ENCODE measurements around the gene FTCD. TPM values are rescaled to one million over a fixed set of nuclear protein-coding genes. Genes with fewer than 3 reads are reported as not detected.

Gene FTCD
- total RNA-seq, 1 experiment from 2014 or later: 0.21 TPM

- CTCF ChIA-PET: interaction anchor here (0.6 kb wide), 1 partner anchor 168 kb away, joined by 4 read pairs; no protein-coding TSS in a partner anchor
- no peaks in the 10 kb centered on the region for H3K9me3 ChIP-seq (ENCODE audit: control insufficient read depth, insufficient read depth, low read depth, low read length)
- POLR2A ChIA-PET: interaction anchor here (0.6 kb wide), 1 partner anchor 72 kb away, joined by 23 read pairs; no protein-coding TSS in a partner anchor
- ATAC-seq (no peak), DNase-seq (ENCODE audit: low read depth, low spot score) (no peak)
- TF ChIP-seq CTCF (IDR thresholded peaks at IDR 0.05) (no peak), SIN3A (IDR thresholded peaks at IDR 0.05; ENCODE audit: borderline replicate concordance, insufficient read depth, low read depth, low read length) (no peak), TCF7L2 (IDR thresholded peaks at IDR 0.05; ENCODE audit: low read depth, low read length) (no peak), POLR2AphosphoS5 (IDR thresholded peaks at IDR 0.05; ENCODE audit: low read depth, low read length) (no peak)
- TF ChIP-seq, protein P1, sequence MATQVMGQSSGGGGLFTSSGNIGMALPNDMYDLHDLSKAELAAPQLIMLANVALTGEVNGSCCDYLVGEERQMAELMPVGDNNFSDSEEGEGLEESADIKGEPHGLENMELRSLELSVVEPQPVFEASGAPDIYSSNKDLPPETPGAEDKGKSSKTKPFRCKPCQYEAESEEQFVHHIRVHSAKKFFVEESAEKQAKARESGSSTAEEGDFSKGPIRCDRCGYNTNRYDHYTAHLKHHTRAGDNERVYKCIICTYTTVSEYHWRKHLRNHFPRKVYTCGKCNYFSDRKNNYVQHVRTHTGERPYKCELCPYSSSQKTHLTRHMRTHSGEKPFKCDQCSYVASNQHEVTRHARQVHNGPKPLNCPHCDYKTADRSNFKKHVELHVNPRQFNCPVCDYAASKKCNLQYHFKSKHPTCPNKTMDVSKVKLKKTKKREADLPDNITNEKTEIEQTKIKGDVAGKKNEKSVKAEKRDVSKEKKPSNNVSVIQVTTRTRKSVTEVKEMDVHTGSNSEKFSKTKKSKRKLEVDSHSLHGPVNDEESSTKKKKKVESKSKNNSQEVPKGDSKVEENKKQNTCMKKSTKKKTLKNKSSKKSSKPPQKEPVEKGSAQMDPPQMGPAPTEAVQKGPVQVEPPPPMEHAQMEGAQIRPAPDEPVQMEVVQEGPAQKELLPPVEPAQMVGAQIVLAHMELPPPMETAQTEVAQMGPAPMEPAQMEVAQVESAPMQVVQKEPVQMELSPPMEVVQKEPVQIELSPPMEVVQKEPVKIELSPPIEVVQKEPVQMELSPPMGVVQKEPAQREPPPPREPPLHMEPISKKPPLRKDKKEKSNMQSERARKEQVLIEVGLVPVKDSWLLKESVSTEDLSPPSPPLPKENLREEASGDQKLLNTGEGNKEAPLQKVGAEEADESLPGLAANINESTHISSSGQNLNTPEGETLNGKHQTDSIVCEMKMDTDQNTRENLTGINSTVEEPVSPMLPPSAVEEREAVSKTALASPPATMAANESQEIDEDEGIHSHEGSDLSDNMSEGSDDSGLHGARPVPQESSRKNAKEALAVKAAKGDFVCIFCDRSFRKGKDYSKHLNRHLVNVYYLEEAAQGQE (IDR thresholded peaks at IDR 0.05; ENCODE audit: insufficient read depth in 1 of 2, low read depth in 2 of 2, low read length in 1 of 2): no peak
- H3K27me3 ChIP-seq (ENCODE audit: control insufficient read depth, insufficient read depth, low read length): no peaks in the 10 kb centered on the region
- intact Hi-C loops (cut with micrococcal nuclease; ENCODE audit: unreplicated experiment): no loop called here
- no peaks in the 10 kb centered on the region for H3K36me3 ChIP-seq (ENCODE audit: control insufficient read depth, insufficient read depth, low read length)
- no peak overlapping the region for H3K27ac ChIP-seq (ENCODE audit: low read length)
- H3K4me1 ChIP-seq (ENCODE audit: control insufficient read depth, insufficient read depth, low read length): no peaks in the 10 kb centered on the region
- in situ Hi-C loops (cut with HindIII; ENCODE audit: low pct_unique_long_range_greater_than_20kb, low sequenced_read_pairs): no loop called here
- no TSS peak for BruUV-seq (replicated peaks)
- no peak overlapping the region for H3K4me3 ChIP-seq (ENCODE audit: low read depth in 2 of 2, low read length in 2 of 2)
Observed at GRCh38 chr21:46138383-46138970, 16.9 kb downstream of the FTCD start.

DNA sequence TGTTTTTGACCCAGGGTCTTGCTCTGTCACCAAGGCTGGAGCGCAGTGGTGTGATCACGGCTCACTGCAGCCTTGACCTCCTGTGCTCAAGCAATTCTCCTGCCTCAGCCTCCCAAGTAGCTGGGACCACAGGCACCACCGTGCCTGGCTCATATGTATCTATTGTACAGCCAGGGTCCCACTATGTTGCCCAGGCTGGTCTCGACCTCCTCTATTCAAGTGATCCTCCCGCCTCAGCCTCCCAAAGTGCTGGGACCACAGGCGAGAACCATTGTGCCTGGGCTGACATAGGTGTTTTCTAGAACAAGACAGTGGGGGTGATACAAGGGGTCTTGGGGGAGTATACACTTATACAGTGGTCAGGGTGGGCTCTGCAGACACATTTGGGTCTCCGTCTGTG lies 17.5 kb downstream of the FTCD start:
- H3K36me3 ChIP-seq (ENCODE audit: control insufficient read depth, insufficient read depth, low read length): no peaks in the 10 kb centered on the region
- H3K27me3 ChIP-seq (ENCODE audit: control insufficient read depth, insufficient read depth, low read length): no peaks in the 10 kb centered on the region
- DNase-seq (ENCODE audit: low read depth, low spot score): no peak
- intact Hi-C loops (cut with micrococcal nuclease; ENCODE audit: unreplicated experiment): no loop called here
- H3K9me3 ChIP-seq (ENCODE audit: control insufficient read depth, insufficient read depth, low read depth, low read length): no peaks in the 10 kb centered on the region
- CTCF ChIA-PET: no interaction called here
- in situ Hi-C loops (cut with HindIII; ENCODE audit: low pct_unique_long_range_greater_than_20kb, low sequenced_read_pairs): no loop called here
- H3K27ac ChIP-seq (ENCODE audit: low read length): no peak overlapping the region
- no peak for ATAC-seq
- no peaks in the 10 kb centered on the region for H3K4me1 ChIP-seq (ENCODE audit: control insufficient read depth, insufficient read depth, low read length)
- no peak for TF ChIP-seq SIN3A (IDR thresholded peaks at IDR 0.05; ENCODE audit: borderline replicate concordance, insufficient read depth, low read depth, low read length)
- TF ChIP-seq CTCF (IDR thresholded peaks at IDR 0.05): no peak
- TF ChIP-seq POLR2AphosphoS5 (IDR thresholded peaks at IDR 0.05; ENCODE audit: low read depth, low read length): no peak
- TF ChIP-seq TCF7L2 (IDR thresholded peaks at IDR 0.05; ENCODE audit: low read depth, low read length): no peak
- TF ChIP-seq, protein P1 (IDR thresholded peaks at IDR 0.05; ENCODE audit: insufficient read depth in 1 of 2, low read depth in 2 of 2, low read length in 1 of 2): no peak
- no peak overlapping the region for H3K4me3 ChIP-seq (ENCODE audit: low read depth in 2 of 2, low read length in 2 of 2)
- no TSS peak for BruUV-seq (replicated peaks)
- POLR2A ChIA-PET: interaction anchor here (0.6 kb wide), 1 partner anchor 72 kb away, joined by 23 read pairs; no protein-coding TSS in a partner anchor

Data from Panc1 (cell line).